LNCaP clone FGC (cell line): ENCODE data around the gene GFRA1.

Source experiments
- DNase-seq: peaks from one replicate; pipeline ENCODE4 v3.0.0-alpha.2; 2011; ENCODE audit warnings: low read depth
- H3K4me3 ChIP-seq: 2 replicates; pipeline ENCODE4 v1.5.1; 2011; ENCODE audit warnings: mild to moderate bottlenecking, low read depth, low read length, control low read depth
- TF ChIP-seq, protein P1 (sequence below): IDR thresholded peaks from 2 replicates; pipeline ENCODE4 v1.5.1; 2012; ENCODE audit warnings: mild to moderate bottlenecking; ENCODE audit not compliant: control insufficient read depth, insufficient read depth; ENCODE audit errors: extremely low read depth

The GFRA1 gene

DNA sequence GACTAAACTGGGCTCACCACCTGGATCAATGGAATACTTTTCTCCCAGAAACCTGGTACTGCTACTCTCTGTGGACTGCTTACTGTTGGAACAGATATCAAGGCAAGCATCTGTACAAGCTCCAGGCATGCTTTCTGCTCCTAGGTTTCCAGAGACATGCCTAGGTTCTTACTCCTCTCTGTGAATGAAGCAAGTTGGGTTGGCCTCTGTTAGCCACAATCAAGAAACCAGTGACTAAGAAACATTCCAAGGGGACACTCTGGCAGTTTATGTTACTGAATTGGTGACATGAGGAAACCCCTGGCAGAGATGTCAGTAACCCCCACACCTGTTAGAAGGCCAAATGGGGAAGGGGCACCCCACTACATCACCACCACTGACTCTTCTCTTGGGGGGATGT is 121.9 kb downstream of the GFRA1 start:
- no peak overlapping the region for H3K4me3 ChIP-seq
- TF ChIP-seq, protein P1, sequence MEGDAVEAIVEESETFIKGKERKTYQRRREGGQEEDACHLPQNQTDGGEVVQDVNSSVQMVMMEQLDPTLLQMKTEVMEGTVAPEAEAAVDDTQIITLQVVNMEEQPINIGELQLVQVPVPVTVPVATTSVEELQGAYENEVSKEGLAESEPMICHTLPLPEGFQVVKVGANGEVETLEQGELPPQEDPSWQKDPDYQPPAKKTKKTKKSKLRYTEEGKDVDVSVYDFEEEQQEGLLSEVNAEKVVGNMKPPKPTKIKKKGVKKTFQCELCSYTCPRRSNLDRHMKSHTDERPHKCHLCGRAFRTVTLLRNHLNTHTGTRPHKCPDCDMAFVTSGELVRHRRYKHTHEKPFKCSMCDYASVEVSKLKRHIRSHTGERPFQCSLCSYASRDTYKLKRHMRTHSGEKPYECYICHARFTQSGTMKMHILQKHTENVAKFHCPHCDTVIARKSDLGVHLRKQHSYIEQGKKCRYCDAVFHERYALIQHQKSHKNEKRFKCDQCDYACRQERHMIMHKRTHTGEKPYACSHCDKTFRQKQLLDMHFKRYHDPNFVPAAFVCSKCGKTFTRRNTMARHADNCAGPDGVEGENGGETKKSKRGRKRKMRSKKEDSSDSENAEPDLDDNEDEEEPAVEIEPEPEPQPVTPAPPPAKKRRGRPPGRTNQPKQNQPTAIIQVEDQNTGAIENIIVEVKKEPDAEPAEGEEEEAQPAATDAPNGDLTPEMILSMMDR = no peak
- DNase-seq = no peak

DNA sequence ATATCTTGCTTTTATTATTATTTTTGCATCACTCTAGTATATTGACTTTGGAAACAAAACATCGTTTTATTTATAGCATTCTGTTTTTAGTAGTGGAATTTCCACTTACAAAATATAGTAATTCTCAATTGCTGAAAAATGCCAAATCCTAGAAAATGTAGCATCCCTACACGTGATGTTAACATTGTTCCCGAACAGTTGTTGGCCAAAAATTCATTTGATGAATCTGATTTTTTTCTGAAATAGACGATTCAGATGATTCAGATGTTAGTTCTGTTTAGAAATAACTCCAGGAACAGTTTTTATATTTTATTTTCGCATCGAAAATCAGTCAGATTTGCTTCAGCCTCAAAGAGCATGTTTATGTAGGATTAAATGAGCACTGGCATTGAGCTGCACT is 122.4 kb downstream of the GFRA1 start:
- no peak for DNase-seq
- TF ChIP-seq, protein P1 = no peak
- no peak overlapping the region for H3K4me3 ChIP-seq

DNA sequence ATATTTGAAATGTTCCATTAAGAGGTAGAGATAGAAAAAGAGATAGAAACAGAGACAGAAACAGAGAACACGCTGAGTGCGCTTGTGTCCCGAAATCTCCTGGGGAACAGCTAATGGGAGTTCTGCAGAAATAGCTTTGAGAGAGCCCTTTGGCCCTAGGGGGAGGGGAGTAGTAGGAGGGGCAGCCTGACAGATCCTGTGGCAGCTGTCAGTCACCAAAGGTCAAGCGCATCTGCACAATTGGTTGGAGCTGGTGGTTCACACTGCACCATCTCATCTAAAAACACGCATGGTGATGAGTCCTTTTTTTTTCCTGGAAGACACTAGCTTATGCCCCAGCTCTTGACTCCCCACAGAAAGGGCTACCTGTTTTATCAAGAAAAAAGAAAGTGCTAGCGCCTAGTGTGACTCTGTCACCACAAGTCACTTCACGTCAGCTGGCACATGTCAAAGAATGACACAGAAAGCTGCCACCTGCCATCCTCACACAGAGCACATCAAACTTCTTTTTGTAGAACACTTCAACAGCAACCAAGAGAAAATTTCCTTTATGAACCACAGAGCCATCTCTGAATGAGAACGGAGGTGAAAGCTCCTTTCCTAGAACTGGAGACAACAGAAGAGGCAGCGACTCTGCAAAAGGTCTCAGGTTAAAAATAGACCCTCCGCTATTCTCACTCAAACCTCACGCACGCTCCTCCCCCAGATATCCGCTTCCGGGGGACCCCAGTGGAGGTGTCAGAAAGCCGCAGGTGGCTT is 125.7 kb downstream of the GFRA1 start:
- TF ChIP-seq, protein P1 = no peak
- no peak for DNase-seq
- no peak overlapping the region for H3K4me3 ChIP-seq

DNA sequence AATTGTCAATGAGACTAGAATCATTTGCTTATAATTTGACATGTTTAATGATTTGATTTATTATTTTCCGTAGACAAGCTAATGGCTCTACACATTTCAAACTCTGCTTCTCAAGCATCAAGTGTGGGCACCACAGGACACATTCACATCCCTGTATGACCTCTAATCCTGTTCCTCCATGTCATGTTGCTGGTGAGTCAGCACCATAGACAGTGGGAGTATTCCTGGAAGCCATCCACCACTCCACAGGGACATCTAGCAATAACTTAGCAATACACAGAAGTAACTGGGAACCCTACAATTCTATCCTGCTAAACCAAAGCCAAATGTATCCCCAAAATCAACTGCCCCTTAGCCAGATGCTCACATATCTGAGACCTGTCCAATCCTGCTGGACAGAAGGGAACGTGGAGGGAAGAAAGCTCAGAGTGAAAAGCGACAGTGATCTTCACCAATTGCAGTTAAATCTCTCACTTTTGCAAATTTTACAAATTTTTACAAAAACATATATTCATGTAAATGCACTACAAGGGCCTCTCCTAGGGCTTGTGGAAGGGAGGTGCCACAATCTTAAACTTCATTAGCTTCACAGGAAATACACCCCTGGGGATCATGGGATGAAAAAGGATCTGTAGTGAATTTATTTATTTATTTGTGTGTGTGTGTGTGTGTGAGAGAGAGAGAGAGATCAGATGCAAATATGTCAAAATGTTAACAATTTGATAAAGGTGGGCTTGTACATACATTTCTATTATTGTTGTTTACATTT is 126.5 kb downstream of the GFRA1 start:
- no peak overlapping the region for H3K4me3 ChIP-seq
- DNase-seq = no peak
- TF ChIP-seq, protein P1 = no peak

GRCh38 chr10:116143673-116144222 is 129.3 kb downstream of the GFRA1 start:
- TF ChIP-seq, protein P1 = no peak
- no peak for DNase-seq
- no peak overlapping the region for H3K4me3 ChIP-seq

- DNase-seq = no peak
These were observed 131.2 kb downstream of the GFRA1 start for GRCh38 chr10:116141855-116142254.

More at GRCh38 chr10:116141855-116142254, 131.2 kb downstream of the GFRA1 start:
- H3K4me3 ChIP-seq = no peak overlapping the region
- TF ChIP-seq, protein P1 = no peak
